K562 (cell line): Measurements from ENCODE around the gene UBE2K.

ENCODE experiments used
- CTCF ChIP-seq, 3 experiments: IDR thresholded peaks in 2 of 3; conservative IDR thresholded peaks in 1 of 3; 2 replicates each; pipeline ENCODE4 v1.5.1; 2011 to 2012; ENCODE audit warnings: low read length in 3 of 3, mild to moderate bottlenecking in 3 of 3, control low read depth in 2 of 3, improper control_type of control experiment in 1 of 3, inconsistent platforms in 1 of 3, low read depth in 1 of 3, mixed read lengths in 1 of 3, moderate library complexity in 1 of 3; ENCODE audit not compliant: insufficient read depth in 2 of 3
- EGR1 ChIP-seq: fragments of 450-650 bp; conservative IDR thresholded peaks from 2 replicates; pipeline ENCODE4 v1.6.1; 2017; ENCODE audit warnings: mild to moderate bottlenecking
- MAFF ChIP-seq: IDR thresholded peaks from 2 replicates; pipeline ENCODE4 v1.6.1; 2012; ENCODE audit warnings: low read length, improper control_type of control experiment
- RAD21 ChIP-seq, 2 experiments: fragments of 250-450 bp in 1 of 2; fragments of 450-650 bp in 1 of 2; sonication (Bioruptor Pico) in 1 of 2; formaldehyde crosslinking in 1 of 2; IDR thresholded peaks in 1 of 2; conservative IDR thresholded peaks in 1 of 2; 2 replicates each; pipeline versions ENCODE4 v1.4.0 to v1.8.0; 2020 to 2022; ENCODE audit warnings: mild to moderate bottlenecking in 2 of 2, moderate library complexity in 1 of 2
- SETDB1 ChIP-seq: IDR thresholded peaks from one replicate; pipeline ENCODE4 v1.6.1; 2012; ENCODE audit warnings: low read length, control low read depth, inconsistent platforms
- SIX5 ChIP-seq, 2 experiments: IDR thresholded peaks; 2 replicates each; pipeline ENCODE4 v1.6.1; 2011; ENCODE audit warnings: low read length in 2 of 2, borderline replicate concordance in 1 of 2, low read depth in 1 of 2, mild to moderate bottlenecking in 1 of 2, moderate library complexity in 1 of 2; ENCODE audit not compliant: insufficient read depth in 1 of 2
- TRIM28 ChIP-seq: fragments of 450-650 bp; IDR thresholded peaks from 2 replicates; pipeline ENCODE4 v1.6.1; 2017
- XRCC5 ChIP-seq: fragments of 200-400 bp; formaldehyde crosslinking; IDR thresholded peaks from 2 replicates; pipeline ENCODE4 v1.6.1; 2017; ENCODE audit warnings: low read depth, mild to moderate bottlenecking, low read length
- ZNF263 ChIP-seq: sonication (generic); formaldehyde crosslinking; IDR thresholded peaks from 2 replicates; pipeline ENCODE4 v1.8.0; 2022; ENCODE audit warnings: mild to moderate bottlenecking, missing genetic modification reagents, borderline replicate concordance
- ZNF57 ChIP-seq: fragments of 450-650 bp; formaldehyde crosslinking; IDR thresholded peaks from 2 replicates; pipeline ENCODE4 v1.4.0; 2020; ENCODE audit warnings: mild to moderate bottlenecking, moderate library complexity
- ZNF76 ChIP-seq: fragments of 250-450 bp; sonication (Bioruptor Pico); IDR thresholded peaks from 2 replicates; pipeline ENCODE4 v1.4.0; 2020; ENCODE audit warnings: mild to moderate bottlenecking, moderate library complexity, borderline replicate concordance
- ZNF785 ChIP-seq: fragments of 250-450 bp; sonication (Bioruptor Pico); IDR thresholded peaks from 2 replicates; pipeline ENCODE4 v1.4.0; 2020; ENCODE audit warnings: mild to moderate bottlenecking
- TF ChIP-seq, protein P1 (sequence below): IDR thresholded peaks from 2 replicates; pipeline ENCODE4 v1.6.1; 2014; ENCODE audit warnings: antibody characterized with exemption

DNA sequence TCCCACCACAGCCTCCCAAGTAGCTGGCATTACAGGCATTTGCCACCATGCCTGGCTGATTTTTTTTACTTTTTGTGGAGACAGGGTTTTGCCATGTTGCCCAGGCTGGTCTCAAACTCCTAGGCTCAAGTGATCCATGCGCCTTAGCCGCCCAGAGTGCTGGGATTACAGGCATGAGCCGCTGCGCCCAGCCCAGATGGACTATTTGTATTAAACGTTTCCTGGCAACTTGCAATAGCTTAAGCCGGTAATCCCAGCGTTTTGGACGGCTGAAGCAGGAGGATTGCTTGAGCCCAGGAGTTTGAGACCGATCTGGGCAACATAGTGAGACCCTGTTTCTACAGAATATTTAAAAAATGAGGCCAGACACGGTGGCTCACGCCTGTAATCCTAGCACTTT is 18.4 kb downstream of the UBE2K start:
- TF ChIP-seq ZNF76 (no peak), RAD21 (CRISPR knock-in tag; conservative IDR thresholded peaks at IDR 0.05 in 1 of 2, IDR thresholded peaks at IDR 0.05 in 1 of 2) (no peak), TRIM28 (no peak), MAFF (no peak), XRCC5 (no peak), CTCF (IDR thresholded peaks at IDR 0.05 in 2 of 3, conservative IDR thresholded peaks at IDR 0.05 in 1 of 3; ENCODE audit: insufficient read depth in 2 of 3, low read depth in 1 of 3, low read length in 3 of 3) (no peak), ZNF57 (CRISPR knock-in tag) (no peak), SETDB1 (no peak), ZNF263 (CRISPR knock-in tag) (no peak), SIX5 (IDR thresholded peaks at IDR 0.05; ENCODE audit: borderline replicate concordance in 1 of 2, insufficient read depth in 1 of 2, low read depth in 1 of 2, low read length in 2 of 2) (no peak), EGR1 (no peak), ZNF785 (no peak)
- TF ChIP-seq, protein P1, sequence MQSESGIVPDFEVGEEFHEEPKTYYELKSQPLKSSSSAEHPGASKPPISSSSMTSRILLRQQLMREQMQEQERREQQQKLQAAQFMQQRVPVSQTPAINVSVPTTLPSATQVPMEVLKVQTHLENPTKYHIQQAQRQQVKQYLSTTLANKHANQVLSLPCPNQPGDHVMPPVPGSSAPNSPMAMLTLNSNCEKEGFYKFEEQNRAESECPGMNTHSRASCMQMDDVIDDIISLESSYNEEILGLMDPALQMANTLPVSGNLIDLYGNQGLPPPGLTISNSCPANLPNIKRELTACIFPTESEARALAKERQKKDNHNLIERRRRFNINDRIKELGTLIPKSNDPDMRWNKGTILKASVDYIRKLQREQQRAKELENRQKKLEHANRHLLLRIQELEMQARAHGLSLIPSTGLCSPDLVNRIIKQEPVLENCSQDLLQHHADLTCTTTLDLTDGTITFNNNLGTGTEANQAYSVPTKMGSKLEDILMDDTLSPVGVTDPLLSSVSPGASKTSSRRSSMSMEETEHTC = no peak
